GM19238 (cell line): Measurements from ENCODE around the gene S100A2.
"Not testable (repeated sequence)": the region's sequence is repeated elsewhere in the genome, so short reads cannot be mapped to it uniquely, and the experiment has no call there.

Experiments used
- DNase-seq: peaks from one replicate; pipeline ENCODE4 v3.0.0; 2011; ENCODE audit warnings: low spot score; ENCODE audit not compliant: insufficient read length

Gene S100A2

DNA sequence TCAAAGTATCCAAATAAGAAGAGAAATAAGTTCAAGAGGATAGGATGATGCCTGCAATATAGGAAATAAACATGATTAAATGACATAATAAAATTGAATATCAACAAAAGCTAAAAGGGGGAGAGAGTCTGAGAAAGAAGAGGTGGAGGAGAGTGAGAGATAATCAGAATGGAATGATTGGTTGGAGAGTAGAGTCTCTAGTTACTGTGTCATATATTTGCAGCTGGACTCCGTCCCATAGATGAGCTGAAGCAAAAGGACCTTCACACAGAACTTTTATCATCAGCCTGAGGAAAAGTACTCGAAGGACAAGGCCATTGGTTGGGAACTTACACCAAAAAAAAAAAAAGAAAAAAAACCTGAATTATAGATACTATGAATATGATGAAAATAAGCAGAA, 22.8 kb upstream of the S100A2 start:
- no peak for DNase-seq

DNA sequence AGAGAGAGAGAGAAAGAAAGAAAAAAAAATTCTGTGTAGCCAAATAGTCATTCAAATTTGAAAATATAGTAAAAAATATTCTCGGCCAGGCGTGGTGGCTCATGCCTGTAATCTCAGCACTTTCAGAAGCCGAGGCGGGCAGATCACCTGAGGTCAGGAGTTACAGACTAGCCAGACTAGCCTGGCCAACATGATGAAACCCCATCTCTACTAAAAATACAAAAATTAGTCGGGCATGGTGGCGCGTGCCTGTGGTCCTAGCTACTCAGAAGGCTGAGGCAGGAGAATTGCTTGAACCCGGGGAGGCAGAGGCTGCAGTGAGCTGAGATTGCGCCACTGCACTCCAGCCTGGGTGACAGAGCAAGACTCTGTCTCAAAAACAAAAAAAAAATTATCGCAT, 22.4 kb upstream of the S100A2 start:
- DNase-seq, result not testable (repeated sequence)

DNA sequence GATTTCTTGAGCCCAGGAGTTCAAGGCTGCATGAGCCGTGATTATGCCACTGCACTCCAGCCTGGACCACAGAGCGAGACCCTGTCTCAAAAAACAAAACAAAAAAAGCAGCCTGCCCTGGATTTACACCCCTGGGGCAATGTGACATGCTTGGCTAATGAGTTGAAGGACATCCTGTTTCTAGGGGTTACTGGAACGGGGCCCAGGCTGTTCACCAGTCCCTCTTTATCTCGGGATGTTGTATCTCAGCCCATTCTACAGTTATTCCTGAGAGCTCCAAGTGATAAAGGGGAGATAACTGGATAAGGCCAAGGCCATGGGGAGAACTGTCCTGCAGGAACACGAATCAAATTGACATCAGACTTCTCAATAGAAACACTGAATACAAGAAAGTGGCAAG, 21.7 kb upstream of the S100A2 start:
- DNase-seq, result no peak

DNA sequence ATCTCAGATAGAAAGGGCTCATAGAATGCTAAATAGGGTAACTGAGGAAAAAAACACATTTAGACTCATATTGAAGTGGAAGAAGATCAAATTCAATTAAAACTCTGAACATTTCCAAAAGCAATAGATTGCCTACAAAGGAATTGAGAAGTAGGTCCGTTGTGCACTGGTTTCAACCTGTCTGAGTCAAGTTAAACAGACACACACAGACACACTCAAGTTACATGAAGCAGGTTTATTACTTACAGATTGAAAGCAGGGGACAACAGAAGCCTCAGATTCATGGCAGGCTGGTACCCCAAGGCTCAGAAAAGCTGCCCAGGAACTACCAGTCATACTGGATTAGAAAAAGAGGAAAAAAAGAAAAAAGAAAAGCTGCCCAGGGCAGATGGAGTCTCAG, 20.7 kb upstream of the S100A2 start:
- no peak for DNase-seq

DNA sequence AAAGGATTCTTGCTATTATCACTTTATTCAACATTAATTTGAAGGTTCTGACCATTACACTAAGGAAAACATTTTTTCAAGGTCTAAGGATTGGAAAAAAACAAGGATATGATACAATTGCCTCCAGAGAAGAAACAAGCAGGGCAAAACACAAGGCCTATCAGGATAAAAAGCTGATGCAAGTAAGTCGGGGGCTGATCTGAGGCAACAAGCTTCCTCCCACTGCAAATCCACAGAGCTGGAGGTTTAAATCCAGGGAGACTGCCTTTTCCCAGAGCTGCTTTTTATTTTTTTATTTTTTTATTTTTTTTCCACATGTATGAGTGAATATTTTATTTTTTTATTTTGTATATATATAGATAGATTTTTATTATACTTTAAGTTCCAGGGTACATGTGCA, 19.4 kb upstream of the S100A2 start:
- no peak for DNase-seq

DNA sequence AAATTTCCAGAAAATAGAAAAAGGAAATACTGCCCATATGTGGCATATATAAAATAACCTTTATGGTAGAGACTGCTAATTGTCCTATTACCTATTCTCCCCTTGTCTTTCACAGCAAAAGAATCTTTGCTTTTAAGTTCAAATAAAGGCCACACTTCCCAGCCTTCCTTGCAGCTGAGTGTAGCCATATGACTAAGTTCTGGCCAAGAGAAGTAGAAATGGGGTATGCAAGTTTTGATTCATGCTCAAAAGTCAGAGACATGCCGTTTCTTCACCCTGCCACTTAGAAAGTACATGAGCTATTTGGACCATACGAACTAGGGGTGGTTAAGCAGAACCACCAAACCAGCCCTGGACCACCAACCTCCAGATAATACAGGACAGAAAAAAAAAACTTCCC, 18.3 kb upstream of the S100A2 start:
- DNase-seq, result no peak

DNA sequence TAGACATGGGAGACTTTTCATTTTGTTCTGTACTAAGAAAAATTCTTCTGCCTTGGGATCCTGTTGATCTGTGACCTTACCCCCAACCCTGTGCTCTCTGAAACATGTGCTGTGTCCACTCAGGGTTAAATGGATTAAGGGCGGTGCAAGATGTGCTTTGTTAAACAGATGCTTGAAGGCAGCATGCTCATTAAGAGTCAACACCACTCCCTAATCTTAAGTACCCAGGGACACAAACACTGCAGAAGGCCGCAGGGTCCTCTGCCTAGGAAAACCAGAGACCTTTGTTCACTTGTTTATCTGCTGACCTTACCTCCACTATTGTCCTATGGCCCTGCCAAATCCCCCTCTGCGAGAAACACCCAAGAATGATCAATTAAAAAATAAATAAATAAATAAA, 17.9 kb upstream of the S100A2 start:
- not testable (repeated sequence) for DNase-seq

DNA sequence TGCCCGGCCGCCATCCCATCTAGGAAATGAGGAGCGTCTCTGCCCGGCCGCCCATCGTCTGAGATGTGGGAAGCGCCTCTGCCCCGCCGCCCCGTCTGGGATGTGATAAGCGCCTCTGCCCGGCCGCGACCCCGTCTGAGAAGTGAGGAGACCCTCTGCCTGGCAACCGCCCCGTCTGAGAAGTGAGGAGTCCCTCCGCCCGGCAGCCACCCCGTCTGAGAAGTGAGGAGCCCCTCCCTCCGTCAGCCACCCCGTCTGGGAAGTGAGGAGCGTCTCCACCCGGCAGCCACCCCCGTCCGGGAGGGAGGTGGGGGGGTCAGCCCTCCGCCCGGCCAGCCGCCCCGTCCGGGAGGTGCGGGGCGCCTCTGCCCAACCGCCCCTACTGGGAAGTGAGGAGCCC, 17.2 kb upstream of the S100A2 start:
- not testable (repeated sequence) for DNase-seq

DNA sequence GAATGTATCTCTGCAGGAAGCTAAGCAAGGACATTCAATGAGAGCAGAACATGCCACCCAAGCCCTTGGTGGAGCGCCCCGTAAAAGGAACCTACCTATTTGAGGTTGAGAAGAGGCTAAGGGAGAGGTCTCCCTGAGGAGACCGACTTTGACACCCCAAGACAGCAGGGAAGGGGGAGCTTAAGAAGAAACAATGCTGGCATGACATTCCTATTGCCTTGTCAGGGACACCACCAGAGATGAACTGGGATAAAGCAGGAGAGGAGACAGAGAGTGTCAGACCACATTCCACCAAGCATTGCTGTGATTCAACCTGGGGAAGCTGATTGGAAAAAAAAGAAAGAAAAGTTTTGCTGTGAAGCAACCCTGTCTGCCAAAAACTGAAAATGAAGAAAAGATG, 13.3 kb upstream of the S100A2 start:
- DNase-seq, result no peak

DNA sequence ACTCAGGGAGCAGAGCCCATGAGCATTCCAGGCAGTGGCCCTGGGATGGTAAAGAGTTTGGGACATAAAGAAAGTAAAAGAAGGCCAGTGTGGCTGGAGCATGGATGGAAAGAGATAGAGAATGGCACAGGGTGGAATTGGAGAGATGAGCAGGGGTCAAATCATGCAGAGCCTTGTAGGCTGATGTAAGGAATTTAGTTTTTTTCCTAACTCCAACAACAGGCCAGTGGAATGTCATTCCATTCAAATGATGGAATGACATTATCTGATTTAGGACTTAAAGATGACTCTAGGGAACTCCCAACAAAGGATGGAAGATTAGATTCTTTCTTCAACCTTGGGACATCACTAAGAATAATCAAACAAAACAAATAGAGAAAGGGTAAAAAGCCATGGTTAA, 12.8 kb upstream of the S100A2 start:
- no peak for DNase-seq

DNA sequence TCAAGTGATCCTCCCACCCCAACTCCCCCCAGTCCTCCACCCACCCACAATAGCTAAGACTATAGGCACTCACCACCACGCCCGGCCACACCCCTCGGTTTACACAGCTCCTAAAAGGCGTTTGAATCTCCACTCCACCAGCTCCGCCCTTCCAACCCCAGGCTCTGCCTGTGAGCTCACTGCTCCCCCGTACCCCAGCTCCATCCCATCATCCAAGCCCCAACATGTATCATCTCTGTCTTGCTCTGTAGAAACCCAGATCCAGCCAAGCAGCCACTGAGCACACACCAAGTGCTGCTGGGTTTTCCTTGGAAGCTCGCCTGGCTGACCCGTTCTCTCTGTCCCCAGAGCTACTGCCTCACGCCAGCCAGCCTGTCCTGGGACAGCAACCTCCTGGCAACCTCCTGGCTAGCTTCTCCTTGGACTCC, 12.0 kb upstream of the S100A2 start:
- no peak for DNase-seq

DNA sequence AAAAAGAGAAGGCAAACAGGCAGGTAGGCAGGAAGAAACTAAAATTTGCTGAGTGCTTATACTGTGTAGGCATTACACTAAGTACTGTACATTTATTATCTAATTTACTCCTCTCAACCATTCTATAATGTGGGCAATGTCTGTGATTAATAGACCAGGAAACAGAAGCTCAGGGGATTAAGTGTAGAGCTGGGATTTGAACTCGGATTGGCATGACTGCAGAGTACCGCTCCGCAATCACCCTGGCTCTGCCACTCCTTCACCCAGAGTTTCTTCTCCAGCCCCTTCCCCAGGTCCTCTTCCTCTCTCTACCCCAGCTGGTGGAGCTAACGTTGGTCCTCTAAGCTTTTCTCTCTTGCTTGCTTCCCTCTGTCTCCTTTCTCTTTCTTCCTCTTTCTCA, 11.5 kb upstream of the S100A2 start:
- no peak for DNase-seq

DNA sequence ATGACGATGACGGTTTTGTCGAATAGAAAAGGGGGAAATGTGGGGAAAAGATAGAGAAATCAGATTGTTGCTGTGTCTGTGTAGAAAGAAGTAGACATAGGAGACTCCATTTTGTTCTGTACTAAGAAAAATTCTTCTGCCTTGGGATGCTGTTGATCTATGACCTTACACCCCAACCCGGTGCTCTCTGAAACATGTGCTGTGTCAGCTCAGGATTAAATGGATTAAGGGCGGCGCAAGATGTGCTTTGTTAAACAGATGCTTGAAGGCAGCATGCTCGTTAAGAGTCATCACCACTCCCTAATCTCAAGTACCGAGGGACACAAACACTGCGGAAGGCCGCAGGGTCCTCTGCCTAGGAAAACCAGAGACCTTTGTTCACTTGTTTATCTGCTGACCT, 9.9 kb upstream of the S100A2 start:
- not testable (repeated sequence) for DNase-seq

DNA sequence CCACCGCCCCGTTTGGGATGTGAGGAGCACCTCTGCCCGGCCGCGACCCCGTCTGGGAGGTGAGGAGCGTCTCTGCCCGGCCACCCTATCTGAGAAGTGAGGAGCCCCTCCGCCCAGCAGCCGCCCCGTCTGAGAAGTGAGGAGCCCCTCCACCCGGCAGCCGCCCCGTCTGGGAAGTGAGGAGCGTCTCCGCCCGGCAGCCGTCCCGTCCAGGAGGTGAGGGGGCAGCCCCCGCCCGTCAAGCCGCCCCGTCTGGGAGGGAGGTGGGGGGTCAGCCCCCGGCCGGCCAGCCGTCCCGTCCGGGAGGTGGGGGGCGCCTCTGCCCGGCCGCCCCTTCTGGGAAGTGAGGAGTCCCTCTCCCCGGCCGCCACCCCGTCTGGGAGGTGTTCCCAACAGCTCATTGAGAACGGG, 9.4 kb upstream of the S100A2 start:
- not testable (repeated sequence) for DNase-seq

DNA sequence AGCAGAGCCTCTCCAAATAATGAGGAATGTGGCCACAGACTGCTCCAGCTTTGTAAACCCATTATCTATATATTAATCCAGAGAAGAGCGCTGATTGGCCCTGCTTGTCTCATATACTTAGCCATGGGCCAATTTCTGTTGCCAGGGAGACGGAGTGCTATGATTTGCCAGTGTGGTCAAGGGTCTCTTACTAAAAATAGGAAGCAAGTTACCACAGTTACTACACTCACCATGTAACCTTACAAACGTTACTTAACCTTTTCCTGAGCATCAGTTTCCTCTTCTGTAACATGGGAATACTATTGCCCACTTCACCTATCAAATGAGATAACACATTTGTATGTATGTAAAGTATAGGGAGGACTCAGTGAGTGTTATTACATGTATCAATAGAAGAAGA, 7.7 kb upstream of the S100A2 start:
- no peak for DNase-seq

DNA sequence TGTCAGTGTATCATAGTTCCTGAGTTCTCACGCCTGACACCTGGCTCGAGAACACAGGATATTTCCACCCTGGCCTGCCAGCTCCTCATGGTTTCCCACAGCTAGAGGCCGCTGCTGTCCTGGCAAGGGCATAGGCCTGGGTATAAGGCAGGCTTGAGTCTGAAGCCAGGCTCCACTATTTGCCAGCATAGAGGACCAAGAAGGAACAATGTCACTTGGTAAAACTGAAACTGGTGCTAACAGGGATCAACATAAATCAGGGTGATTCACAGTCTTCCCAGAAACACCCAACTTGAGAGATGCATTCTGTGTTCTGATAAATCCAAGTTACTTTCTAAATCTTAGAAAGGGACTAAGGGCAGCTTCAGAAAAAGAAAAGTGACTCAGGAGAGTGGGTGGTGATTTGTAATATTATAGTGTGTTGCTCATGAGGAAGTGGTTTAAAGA, 6.9 kb upstream of the S100A2 start:
- DNase-seq, result peak; percentile 63

DNA sequence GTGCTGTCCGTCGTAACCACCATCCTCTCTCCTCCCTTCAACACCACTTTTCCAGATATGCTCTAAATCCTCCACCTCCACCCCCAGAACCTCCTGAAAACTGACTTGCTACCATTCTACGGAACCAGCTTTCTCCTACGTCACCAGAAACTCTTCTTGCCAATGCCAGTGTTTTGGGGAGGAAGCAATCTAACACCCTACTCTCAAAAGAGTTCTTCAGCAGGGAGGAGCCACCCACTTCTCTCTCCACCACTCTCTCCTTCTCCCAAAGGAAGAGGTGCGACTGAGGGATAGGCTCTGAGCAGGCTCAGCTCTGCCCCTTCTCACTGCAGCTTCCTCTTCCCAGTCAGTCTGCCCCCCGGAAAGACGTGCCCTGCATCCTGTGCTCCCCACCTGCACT, 6.1 kb upstream of the S100A2 start:
- no peak for DNase-seq

DNA sequence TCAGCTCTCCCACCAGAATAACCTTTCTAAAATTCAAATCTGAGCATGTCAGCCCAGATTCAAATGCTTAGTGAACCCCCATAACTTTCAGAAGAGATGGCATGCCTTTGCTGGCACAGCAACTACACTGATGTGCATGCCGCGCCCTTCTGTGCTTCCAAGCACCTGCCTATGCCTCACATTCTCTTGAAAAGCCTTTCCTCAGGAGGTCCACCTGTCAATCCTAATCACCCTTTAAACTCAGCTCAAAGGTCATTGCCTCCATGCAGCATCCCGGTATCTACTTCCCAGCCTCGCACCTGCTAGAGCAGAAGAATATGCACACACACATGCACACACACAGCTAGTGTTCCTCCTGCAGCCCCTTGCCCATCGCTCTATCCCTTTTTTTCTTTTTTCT, 5.2 kb upstream of the S100A2 start:
- no peak for DNase-seq

DNA sequence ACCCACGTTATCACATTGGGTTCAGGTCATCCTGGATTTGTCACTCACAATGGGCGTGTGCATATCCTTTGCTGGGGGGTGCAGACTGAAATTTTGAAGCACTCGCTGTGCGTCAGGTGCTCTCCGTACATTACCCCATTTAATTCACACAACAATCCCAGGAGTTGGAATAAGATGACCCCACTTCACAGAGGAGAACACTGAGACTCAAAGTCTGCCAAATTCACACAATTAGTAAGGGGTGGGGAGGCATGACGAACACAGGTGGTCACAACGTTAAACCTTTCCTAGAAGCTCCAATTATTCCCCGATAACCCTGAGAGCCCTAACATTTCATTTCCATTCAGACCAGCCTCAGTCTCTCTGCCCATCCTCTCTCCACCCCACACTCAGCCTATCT, 3.8 kb upstream of the S100A2 start:
- no peak for DNase-seq

DNA sequence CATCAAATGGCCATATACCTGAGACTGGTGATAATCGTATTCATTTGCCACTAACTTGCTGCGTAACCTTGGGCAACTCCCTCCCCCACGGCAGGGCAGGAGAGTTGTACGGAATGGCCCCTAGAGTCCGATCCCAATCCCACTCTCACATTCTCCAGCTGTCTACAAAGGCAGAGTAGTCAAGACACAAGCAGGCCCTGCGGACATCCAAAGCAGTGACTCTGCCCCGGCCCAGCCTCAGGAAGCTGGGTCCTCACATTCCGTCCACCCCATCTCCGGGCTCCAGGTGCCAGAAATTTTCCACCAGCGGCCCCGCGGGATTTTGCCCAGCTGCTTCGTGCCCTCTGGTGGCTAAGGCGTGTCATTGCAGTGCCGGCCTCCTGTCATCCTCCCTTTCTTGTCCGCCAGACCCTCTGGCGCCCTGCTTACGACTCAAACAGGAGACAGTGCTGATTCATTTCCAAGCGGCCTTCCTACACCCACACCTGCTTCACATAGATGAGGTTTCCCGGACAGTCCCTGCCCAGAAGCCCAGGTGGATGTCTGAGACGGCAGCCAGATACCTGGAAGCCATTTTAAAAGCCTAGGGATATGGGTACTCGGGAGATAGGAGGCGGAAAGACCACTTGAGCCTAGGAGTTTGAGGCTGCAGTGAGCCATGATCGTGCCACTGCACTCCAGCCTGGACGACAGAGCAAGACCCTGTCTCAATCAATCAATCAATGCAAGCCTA, 2.9 kb upstream of the S100A2 start:
- DNase-seq, result peak; percentile 76

DNA sequence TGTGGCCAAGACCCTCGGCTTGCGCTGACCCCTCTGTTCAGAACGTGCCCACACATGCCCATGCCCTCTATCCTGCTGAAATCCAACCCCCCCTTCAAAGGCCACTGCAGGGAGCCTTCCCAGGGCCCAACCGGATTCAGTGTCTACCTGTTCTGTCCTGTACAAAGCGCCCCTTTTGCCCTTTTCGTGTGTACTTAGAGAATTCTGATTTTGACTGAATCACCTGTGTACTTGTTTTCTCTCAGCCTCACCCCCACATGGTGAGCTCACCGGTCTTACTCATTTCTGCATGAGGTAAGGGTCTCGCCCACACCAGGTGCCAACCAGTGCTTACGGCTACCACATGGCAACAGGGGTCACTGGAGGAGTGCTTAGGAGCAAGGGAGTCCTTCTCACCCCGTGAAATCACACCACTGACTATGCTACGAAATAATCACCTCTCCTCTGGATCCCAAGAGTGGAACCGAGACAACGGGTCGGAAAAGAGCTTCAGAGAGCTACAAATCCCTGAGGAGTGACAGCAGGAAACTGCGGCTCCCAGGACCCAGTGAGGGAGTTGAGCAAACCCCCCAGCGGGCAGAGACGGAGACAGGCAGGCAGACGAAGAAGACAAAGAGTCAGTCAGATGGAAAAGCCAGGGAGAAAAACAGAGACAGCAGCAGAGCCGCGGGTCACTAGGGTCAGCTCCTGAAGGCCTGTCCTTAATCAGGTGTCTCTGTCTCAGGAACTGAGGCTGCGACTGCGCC, 2.1 kb upstream of the S100A2 start:
- no peak for DNase-seq

DNA sequence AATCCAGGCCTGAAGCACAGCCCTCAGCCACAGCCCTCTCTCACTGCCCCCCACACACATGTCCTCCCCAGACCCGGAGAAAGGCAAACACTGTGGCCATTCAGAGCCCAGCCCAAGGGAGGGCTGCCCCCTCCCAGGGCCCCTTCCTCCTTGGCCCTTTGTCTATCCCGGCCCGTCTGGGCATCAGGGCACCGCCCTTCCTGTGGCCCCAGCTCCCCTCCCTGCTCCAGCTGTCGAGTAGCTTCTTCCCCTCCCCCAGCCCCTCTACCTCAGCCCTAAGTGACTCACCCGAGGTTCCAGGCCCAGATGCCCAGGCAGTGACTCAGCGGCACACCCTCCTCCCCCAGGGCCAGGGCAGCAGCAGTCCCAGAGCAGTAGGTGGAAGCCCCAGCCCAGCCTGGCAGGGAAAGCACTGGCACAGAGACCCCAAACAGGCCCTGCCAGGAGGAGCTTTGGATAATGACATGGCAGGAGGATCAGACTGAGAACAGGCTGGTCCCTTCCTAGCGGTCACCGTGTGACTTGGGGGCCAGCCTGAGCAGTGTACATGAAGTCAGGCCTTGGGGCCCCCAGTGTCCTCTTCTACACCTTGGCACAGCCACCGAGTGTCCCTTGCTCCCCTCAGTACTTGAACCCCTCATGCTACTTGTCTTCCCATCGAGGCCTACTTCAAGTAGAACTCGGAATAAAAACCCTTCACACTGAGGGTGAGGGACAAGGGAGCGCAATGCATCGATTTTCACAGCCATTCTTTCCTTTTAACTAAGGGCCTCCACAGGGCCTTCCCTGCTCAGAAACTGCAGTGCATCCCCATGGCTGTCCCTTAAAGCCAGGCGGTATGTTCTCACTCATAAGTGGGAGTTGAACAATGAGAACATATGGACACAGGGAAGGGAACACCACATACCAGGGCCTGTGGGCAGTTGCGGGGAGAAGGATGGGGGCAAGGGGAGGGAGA, 1.0 kb upstream of the S100A2 start:
- DNase-seq, result no peak
